Measurements from ENCODE around the gene LMAN1L.
A peak's percentile ranks its signal among the peaks of the same experiment; 100 is the strongest.

LMAN1L gene

GRCh38 chr15:74812533-74812932, at the start of gene LMAN1L:
Gene LMAN1L, plus strand, starts transcription at chr15:74812835. Its CDS starts 20 bp downstream, at chr15:74812855.
- DNase-seq: no peak

GRCh38 chr15:74763416-74763815, 49.2 kb upstream of the LMAN1L start:
- no peak for DNase-seq

- DNase-seq: no peak
Observed at GRCh38 chr15:74767167-74768098, 45.2 kb upstream of the LMAN1L start.

GRCh38 chr15:74768099-74768770, 44.4 kb upstream of the LMAN1L start:
- DNase-seq: no peak

- DNase-seq: peak; percentile 57
Observed at GRCh38 chr15:74768771-74769342, 43.8 kb upstream of the LMAN1L start.

GRCh38 chr15:74769463-74770025, 43.1 kb upstream of the LMAN1L start:
- DNase-seq: no peak

GRCh38 chr15:74770211-74770903, 42.3 kb upstream of the LMAN1L start:
- no peak for DNase-seq

GRCh38 chr15:74773329-74773728, 39.3 kb upstream of the LMAN1L start:
- DNase-seq: no peak

- DNase-seq: no peak
Observed at GRCh38 chr15:74773731-74774252, 38.8 kb upstream of the LMAN1L start.

GRCh38 chr15:74775132-74775562, 37.5 kb upstream of the LMAN1L start:
- DNase-seq: no peak

- DNase-seq: no peak
Observed at GRCh38 chr15:74775894-74776293, 36.7 kb upstream of the LMAN1L start.

- DNase-seq: peak; percentile 51
Observed at GRCh38 chr15:74776821-74777768, 35.5 kb upstream of the LMAN1L start.

- DNase-seq: no peak
Observed at GRCh38 chr15:74777769-74778598, 34.7 kb upstream of the LMAN1L start.

GRCh38 chr15:74778599-74778970, 34.0 kb upstream of the LMAN1L start:
- no peak for DNase-seq

- DNase-seq: no peak
Observed at GRCh38 chr15:74779162-74779648, 33.4 kb upstream of the LMAN1L start.

GRCh38 chr15:74780523-74781430, 31.9 kb upstream of the LMAN1L start:
- no peak for DNase-seq

GRCh38 chr15:74781431-74782258, 31.0 kb upstream of the LMAN1L start, which contains the start of gene CSK:
Gene CSK, plus strand, starts transcription at chr15:74782080. Its CDS starts 16,218 bp downstream, at chr15:74798298.
- DNase-seq: peak; percentile 83

Measured in left hindlimb (tissue), 1 donor.